Choroid plexus epithelial cell (primary cell): ENCODE measurements around the gene C12orf56.
"Not testable (repeated sequence)": the region's sequence is repeated elsewhere in the genome, so short reads cannot be mapped to it uniquely, and the experiment has no call there.

Experiments
- DNase-seq: peaks from one replicate; pipeline ENCODE4 v3.0.0-alpha.2; 2010; ENCODE audit warnings: low read depth
- H3K4me3 ChIP-seq: 2 replicates; pipeline ENCODE4 v1.5.1; 2011; ENCODE audit warnings: low read depth, mild to moderate bottlenecking, control low read depth, low read length, moderate library complexity
- CTCF ChIP-seq: conservative IDR thresholded peaks from 2 replicates; pipeline ENCODE4 v1.5.1; 2011; ENCODE audit warnings: low read depth, mild to moderate bottlenecking, control low read depth, inconsistent platforms, low read length, moderate library complexity

The C12orf56 gene

GRCh38 chr12:64389154-64389553, 1.4 kb downstream of the C12orf56 start:
- TF ChIP-seq CTCF = no peak
- H3K4me3 ChIP-seq = no peak overlapping the region
- DNase-seq = no peak

- no peak overlapping the region for H3K4me3 ChIP-seq
- no peak for DNase-seq
- no peak for TF ChIP-seq CTCF
Observed at GRCh38 chr12:64387197-64387816, 3.3 kb downstream of the C12orf56 start.

GRCh38 chr12:64385468-64385867, 5.1 kb downstream of the C12orf56 start:
- DNase-seq = no peak
- no peak overlapping the region for H3K4me3 ChIP-seq
- no peak for TF ChIP-seq CTCF

GRCh38 chr12:64385019-64385418, 5.5 kb downstream of the C12orf56 start:
- no peak overlapping the region for H3K4me3 ChIP-seq
- no peak for TF ChIP-seq CTCF
- no peak for DNase-seq

- no peak for DNase-seq
- H3K4me3 ChIP-seq = no peak overlapping the region
- no peak for TF ChIP-seq CTCF
Observed at GRCh38 chr12:64383675-64384074, 6.9 kb downstream of the C12orf56 start.

- no peak for DNase-seq
- no peak overlapping the region for H3K4me3 ChIP-seq
- TF ChIP-seq CTCF = no peak
Observed at GRCh38 chr12:64362721-64363305, 27.7 kb downstream of the C12orf56 start.

GRCh38 chr12:64361173-64361572, 29.4 kb downstream of the C12orf56 start:
- H3K4me3 ChIP-seq, DNase-seq: not testable (repeated sequence)

GRCh38 chr12:64356209-64356608, 34.3 kb downstream of the C12orf56 start:
- DNase-seq, H3K4me3 ChIP-seq: not testable (repeated sequence)
